Endothelial cell of umbilical vein (primary cell): ENCODE measurements around the gene HOXD12.

Source experiments
- EZH2 ChIP-seq: IDR thresholded peaks from 2 replicates; pipeline ENCODE4 v1.6.1; 2012; ENCODE audit warnings: borderline replicate concordance, low read depth, mild to moderate bottlenecking, moderate library complexity, low read length, inconsistent platforms; ENCODE audit not compliant: severe bottlenecking
- JUN ChIP-seq: IDR thresholded peaks from 2 replicates; pipeline ENCODE4 v1.6.1; 2011; ENCODE audit warnings: borderline replicate concordance, low read depth; ENCODE audit not compliant: insufficient read length, insufficient read depth
- MAX ChIP-seq: IDR thresholded peaks from 2 replicates; pipeline ENCODE4 v1.6.1; 2011; ENCODE audit not compliant: insufficient read depth, insufficient read length
- POLR2A ChIP-seq: IDR thresholded peaks from 2 replicates; pipeline ENCODE4 v1.6.1; 2012; ENCODE audit warnings: low read depth, mild to moderate bottlenecking, control low read depth, low read length
- POLR2AphosphoS5 ChIP-seq: IDR thresholded peaks from 2 replicates; pipeline ENCODE4 v1.6.1; 2012; ENCODE audit warnings: low read depth, mild to moderate bottlenecking, control low read depth, low read length, moderate library complexity; ENCODE audit not compliant: insufficient read depth
- TF ChIP-seq, protein P1 (sequence below), 2 donors: IDR thresholded peaks; 1 replicate in 1 of 2; 2 replicates in 1 of 2; pipeline ENCODE4 v1.5.1; 2011; ENCODE audit warnings: low read length in 2 of 2, mild to moderate bottlenecking in 2 of 2, moderate library complexity in 2 of 2, control low read depth in 1 of 2, inconsistent platforms in 1 of 2, low read depth in 1 of 2; ENCODE audit not compliant: insufficient read depth in 1 of 2; ENCODE audit errors: extremely low read depth in 1 of 2

GRCh38 chr2:176130957-176131847, 31.6 kb downstream of the HOXD12 start:
- TF ChIP-seq, protein P1, sequence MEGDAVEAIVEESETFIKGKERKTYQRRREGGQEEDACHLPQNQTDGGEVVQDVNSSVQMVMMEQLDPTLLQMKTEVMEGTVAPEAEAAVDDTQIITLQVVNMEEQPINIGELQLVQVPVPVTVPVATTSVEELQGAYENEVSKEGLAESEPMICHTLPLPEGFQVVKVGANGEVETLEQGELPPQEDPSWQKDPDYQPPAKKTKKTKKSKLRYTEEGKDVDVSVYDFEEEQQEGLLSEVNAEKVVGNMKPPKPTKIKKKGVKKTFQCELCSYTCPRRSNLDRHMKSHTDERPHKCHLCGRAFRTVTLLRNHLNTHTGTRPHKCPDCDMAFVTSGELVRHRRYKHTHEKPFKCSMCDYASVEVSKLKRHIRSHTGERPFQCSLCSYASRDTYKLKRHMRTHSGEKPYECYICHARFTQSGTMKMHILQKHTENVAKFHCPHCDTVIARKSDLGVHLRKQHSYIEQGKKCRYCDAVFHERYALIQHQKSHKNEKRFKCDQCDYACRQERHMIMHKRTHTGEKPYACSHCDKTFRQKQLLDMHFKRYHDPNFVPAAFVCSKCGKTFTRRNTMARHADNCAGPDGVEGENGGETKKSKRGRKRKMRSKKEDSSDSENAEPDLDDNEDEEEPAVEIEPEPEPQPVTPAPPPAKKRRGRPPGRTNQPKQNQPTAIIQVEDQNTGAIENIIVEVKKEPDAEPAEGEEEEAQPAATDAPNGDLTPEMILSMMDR (IDR thresholded peaks at IDR 0.05; ENCODE audit: extremely low read depth in 1 of 2, insufficient read depth in 1 of 2, low read depth in 1 of 2, low read length in 2 of 2), result no peak
- no peak for TF ChIP-seq POLR2AphosphoS5
- no peak for TF ChIP-seq EZH2
- TF ChIP-seq JUN, result no peak
- no peak for TF ChIP-seq POLR2A
- TF ChIP-seq MAX, result no peak
